ENCODE data around the gene ANKS6.

- TF ChIP-seq POLR2AphosphoS5 (IDR thresholded peaks at IDR 0.05) (no peak), CTCF (IDR thresholded peaks at IDR 0.05 in 8 of 11, conservative IDR thresholded peaks at IDR 0.05 in 3 of 11) (no peak)
Measured at GRCh38 chr9:98700801-98701200, 95.6 kb downstream of the ANKS6 start.

All from spleen (tissue), 7 donors.